CD1c-positive myeloid dendritic cell (primary cell): ENCODE data around the gene LYPD4.

Experiments
- DNase-seq: peaks from one replicate; pipeline ENCODE4 v3.0.0-alpha.2; 2016; ENCODE audit errors: extremely low spot score

Gene LYPD4

DNA sequence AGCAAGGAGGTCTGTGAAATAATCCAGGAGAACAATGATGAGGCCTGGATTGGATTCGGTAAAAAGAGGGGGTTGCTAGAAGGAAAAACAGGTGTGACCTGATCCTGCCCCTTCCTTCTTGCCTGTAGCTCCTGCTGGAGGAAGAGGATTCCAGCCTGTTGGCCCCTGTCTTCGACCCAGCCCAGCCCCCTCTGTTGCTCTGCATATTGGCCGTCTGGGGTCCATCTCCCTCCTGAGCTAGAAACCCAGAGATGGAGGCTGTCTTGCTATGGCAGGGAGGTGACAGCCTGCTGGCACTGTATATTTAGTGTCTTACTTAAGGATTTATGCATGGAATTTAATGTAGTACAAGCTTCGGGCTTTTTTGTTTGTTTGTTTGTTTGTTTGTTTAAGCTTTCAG lies 7.0 kb upstream of the LYPD4 start:
- no peak for DNase-seq

DNA sequence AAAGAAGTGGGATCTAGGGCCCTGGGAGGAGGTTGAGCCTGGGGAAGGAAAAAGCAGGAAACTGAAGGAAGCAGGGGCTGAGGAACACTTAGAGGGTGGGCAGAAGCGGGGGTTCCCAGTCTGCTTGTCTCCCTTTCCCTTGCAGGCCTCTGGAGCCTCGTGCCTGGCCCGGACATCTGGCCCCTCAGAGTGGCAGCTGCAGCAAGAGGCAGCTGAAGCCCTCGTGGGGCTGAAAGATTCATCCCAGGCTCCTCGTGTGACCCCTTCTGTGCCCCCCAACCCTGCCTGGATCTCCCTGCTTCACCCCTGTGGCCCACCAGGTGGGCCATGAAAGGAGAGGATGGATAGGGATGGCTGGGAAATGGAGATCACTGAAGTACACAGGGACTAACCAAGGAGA lies 5.9 kb upstream of the LYPD4 start:
- DNase-seq, result no peak

DNA sequence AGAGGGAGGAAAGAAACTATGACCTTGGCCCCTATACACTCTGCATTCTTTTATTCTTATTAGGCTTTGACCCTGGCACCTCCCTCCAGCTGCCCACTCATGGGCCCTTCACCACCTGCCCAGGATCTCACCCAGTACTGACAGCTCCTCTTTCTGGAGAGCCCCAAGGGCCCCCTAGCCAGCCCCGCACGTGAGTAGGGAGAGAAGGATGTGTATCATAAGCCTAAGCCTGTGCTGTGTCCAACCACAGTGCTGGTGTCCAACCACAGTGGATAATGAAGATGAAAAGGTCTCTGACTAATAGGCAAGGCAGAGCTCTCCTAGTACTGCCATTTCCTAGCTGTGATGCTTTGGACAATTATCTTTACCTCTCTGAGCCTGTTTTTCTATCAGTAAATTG lies 4.6 kb upstream of the LYPD4 start:
- DNase-seq, result no peak

DNA sequence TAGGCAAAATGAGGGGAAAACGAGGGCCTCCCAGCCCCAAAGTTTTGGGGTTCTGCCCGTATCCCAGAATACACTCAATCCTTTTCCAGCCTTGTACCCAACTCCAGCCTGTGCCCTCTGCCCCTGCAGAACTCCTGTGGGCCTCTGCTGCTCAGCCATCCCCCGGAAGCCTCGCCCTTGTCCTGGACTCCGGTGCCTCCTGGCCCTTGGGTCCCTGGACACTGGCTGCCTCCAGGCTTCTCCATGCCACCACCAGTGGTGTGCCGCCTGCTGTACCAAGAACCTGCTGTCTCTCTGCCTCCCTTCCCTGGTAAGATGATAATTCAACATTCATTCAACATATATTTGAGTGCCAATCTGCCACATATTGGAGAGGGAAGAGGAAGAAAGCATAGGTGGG lies 4.2 kb upstream of the LYPD4 start:
- no peak for DNase-seq

DNA sequence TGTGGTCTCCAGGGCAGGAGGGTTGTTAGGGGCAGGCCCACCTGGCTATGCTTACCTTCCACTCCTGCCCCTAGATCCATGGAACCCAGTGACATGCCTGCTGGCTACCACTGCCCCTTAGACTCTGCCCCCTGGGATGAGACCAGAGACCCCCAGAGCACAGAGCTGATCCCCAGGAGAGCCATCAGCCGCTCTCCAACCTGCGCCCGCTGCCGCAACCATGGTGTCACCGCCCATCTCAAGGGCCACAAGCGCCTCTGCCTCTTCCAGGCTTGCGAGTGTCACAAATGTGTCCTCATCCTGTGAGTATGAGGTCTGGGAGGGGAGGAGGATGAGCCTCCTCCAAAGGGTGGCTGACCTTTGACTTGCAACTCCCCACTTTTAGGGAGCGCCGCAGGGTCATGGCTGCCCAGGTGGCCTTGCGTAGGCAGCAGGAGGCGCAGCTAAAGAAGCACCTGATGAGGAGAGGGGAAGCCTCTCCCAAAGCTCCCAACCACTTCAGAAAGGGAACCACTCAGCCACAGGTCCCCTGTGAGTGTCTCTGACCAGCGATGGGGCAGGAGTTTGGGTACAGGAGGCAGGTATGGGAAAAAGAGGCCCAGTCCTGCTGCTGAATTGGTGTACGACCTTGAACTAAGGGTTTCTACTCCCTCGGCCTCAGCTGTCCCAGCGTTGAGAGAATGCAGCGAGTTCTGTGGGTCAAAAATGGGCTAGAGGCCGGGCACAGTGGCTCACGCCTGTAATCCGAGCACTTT lies 3.0 kb upstream of the LYPD4 start:
- no peak for DNase-seq

DNA sequence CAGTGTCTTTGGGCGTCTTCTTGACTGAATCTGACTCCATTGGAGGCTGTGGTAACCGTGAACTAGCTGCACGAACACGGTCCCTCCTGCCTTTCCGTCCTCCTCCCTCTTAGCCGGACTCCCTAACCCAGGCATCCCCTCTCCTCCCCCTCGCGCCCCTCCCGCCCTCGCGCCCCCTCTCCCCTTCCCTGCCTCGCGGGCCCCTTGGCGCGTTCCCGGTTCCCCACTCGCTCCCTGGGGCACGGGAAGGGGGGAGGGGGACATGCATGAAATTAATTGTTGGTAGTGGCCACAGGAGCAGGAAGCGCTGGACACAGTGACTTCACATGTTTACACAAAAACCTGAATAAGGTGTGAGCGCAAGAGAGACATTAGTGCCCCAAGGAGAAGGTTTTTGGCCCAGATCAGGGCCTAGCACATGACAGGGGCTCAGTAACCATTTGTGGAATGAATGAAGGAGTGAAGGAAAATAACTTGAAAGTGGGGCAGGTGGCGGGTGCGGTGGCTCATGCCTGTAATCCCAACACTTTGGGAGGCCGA lies 638 bp upstream of the LYPD4 start:
- DNase-seq, result no peak

DNA sequence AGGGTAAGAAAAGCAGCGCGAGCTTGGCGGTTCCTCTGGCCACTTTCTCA lies 343 bp upstream of the LYPD4 start, which contains the start of gene DMRTC2:
TSS of gene DMRTC2 (plus strand) at position 42 of the 50 bp plus-strand sequence. CDS start 2,387 bp downstream, outside the sequence.
- DNase-seq, result no peak

DNA sequence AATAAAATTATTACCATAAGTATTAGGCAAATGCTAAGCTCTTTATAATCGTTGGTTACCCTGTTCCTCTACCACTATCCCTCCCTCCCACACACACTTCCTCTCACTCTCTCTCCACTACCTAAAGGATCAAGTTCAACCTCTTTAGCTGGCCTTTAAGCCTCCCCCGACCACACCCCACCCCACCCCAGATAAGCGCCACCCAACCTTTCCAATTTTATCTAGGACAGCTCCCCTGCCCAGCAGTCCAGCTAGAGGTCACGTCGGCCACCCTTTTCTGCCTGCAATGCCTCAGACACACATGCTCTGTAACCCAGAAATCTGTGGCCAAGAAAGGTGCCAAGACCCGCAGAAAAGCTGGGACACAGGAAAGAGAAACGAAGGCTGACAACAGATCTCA lies 1.1 kb downstream of the LYPD4 start:
- DNase-seq, result no peak

DNA sequence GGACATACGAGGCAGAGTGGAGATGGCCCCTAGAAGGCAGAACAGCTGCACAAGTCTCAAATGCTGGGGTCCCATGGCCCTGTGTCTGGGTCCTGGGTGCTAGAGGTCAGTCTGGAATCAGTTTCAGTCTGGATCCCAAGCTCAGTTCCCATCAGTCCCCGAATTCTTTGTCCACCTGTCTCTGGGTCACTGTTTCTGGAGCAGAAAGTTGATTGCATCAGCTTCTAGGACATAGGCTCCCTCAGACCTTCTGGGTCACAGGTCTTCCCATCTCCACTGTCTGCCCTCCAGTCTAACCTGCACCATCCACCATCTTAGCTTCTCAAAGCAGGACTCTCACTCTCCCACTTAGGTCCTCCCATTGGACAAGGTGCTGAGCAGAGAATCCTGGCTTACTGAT lies 5.3 kb downstream of the LYPD4 start:
- DNase-seq, result no peak

DNA sequence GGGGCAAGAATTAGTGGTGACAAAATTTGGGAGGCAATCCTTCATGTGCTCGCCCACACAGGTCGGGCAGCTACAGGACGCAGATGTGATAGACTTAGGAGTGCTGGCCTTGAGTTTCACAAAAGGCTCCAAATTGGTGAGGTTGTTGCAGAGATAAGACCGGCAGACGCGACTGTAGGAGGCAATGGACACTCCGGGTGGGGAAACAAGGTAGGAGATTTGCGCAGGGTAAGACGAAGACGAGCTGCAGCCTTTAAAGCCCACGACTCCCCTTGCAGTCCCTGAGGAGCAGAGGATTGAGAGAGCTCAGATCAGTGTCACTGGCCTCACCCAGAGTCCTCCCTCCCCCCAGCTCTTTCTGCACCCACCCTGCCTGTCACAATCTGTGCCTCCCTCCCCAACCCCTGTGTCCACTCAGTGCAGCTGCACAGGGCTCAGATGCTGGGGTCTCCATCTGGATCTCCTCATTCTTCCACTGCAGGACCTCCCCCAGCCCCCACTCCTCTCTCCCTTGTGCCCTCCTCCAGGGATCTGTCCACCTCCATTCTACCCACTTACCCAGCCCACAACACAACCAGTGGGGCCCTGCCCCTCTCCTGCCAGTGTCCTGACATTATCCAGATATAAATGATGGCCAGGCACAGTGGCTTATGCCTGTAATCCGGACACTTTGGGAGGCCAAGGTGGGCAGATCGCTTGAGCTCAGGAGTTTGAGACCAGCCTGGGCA lies 6.3 kb downstream of the LYPD4 start:
- DNase-seq, result no peak

DNA sequence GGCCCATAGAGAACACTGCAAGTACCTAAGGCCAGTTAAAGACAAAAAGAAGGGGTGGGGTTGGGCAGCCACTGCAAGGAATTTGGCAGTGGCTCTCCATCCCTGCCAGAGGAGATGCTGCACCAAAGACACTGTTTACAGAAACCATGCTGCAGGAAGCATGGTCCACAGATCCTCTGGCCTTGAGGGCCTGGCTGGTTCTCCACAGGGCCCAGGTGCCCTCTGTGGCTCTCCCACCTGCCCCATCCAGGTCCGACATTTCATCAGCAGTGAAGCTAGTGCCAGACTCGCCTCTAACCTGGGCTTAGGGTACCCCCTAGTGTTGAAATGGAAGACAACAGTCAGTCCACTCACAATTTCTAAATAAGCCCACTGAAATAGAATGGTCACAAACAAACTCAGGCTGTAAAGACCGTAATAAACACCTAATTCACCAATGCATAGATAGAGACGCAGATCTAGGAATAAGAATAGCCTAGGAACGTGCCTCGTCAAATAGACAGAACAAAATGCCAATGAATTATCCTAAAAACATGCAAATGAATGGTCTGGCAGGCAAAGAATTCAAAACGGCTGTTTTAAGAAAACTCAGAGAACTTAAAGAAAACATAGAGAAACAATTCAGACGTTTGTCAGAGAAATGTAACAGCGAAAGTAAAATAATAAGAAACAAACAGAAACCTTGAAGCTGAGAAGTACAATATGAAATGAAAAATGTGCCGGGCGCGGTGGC lies 23.3 kb downstream of the LYPD4 start:
- peak; percentile 79 for DNase-seq

DNA sequence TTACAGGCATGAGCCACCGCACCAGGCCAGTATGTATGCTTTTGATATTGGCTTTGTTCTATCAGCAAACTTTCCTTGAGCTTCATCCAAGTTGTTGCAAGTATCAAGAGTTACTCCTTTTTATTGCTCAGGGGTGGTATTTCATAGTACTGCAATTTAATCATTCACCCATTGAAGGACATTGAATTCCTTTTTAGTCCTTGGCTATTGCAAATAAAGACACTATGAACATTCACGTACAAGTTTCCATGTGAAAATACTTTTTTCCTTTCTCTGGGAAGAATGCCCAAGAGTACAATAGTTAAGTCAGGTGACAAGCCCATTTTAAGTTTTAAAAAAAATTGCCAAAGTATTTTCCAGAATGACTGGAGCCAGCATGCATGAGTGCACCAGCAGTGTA lies 27.7 kb downstream of the LYPD4 start:
- DNase-seq, result no peak

DNA sequence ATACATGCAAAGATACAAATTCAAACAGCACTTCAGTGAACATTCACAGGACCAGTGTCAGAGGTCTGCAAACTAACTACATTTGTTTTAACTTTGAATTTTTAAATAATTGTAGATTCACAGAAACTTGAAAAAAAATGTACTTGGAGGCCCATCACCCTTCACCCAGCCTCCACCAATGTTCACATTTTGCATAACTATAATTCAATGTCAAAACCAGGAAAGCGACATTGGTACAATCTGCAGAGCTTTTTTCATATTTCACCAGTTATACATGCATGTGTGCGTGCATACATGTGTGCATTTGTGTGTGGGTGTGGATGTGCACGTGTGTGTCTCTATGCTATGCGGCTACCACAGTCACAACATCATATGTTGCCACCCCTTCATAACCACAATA lies 29.2 kb downstream of the LYPD4 start:
- no peak for DNase-seq

DNA sequence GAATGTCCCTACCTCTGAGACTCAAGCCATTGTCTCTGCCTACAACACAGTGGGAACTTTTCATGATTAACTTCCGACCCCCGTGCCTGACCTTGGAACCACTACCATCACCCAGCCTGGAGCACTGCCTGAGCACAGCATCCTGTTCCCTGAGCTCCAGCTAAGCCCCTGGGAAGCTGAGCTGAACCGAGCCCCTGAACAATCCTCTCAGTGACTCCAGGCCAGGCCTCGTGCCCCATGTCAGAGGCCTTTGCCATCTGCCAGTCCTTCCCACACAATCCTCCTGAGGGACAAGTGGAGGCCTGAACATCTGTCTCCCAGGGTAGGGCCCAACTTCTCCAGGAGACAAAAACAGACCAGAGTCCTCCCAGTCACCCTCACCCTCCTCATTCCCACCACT lies 30.6 kb downstream of the LYPD4 start:
- DNase-seq, result no peak

DNA sequence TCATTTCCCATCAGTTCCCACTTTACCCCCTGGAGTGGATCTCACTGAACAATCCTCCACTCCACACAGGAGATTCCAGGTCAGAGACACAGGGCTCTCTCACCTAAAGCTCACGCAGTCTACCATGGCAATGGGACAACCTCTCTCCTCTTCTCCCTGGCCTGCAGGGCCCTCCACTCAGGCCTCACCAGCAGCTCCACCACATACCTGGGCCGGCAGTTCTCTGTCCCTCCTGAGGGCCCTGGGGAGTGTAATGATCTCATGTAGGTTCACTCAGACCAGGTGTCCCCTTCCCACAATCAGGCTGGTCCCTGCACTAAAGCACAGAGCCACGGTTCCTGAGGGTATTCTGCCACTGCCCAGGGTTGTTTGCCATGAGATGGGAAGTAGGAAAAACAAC lies 32.5 kb downstream of the LYPD4 start:
- no peak for DNase-seq

DNA sequence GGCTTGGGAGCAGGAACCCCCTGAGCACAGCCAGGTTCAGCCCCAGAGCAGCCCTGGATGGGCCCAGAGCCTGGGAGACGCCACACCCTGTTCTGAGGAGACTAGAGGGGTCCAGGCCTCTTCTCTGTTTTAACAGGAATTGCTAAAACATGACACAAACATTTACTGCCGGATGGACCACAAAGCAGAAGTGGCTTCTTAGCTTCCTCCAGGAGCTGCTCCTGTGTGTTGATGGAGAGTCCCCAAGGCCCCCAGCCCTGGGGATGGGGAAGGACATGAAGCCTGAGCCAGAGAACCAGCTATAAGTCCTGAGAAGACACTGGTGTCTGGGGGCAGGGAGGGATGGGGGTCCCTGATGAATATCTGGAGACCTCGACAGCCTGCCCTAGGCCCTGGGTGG lies 33.4 kb downstream of the LYPD4 start:
- DNase-seq, result peak; percentile 90

DNA sequence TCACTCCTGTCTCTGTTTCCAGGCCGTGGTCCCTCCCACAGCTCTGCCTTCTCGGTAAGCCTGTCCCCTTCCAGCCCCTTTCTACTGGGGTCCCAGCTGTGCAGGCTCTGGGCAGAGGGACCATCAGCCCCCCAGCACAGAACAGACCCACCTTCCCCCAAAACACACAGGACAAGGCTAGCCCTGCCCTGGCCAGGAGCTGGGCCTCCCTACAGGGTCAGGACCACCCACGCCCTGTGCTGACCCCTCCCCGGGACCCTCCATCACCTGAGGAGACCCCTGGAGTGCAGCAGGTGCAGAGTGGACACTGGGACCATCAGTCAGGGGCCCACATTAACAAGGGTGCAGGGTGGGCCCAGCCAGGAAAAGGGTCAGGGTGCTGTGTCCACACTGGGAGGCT lies 34.2 kb downstream of the LYPD4 start:
- no peak for DNase-seq

DNA sequence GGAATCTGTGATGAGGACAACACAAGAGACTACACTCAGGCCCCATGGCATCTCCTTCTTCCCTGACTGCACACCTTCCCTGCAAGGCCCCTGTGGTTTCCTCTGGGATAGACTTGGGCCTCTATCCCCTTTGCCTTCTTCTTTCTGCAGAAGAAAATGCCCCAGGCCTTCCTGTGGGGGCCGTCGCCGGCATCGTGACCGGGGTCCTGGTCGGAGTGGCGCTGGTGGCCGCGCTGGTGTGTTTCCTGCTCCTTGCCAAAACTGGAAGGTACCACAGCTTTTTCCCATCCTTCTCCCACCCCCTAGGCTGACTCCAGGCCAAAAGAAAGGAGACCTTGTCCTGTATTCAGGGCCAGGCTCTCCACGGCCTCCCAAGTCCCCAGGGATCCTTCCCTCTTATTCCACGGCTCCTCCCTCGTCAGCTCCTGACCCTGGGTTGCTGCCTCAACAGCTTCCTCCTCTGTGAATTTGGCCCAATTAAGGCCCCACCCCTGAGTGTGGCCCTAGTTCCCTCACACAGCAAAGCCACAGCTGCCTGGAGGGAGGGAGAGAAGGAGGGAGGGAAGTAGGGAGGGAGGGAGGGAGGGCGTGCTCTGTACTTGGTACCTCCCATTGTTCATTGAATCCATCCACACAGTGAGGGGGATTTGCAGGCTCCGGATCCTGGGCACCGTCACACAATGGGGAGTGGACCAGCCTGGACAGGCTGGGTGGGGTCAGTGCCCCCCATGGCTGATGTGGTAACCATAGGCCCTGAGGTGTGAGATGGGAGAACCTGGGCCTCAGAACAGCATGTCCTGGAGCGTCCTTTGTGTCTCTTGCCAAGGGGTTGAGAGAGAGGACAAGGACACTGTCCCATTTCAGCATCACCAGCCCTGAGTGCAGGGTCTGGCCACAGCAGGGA lies 35.6 kb downstream of the LYPD4 start:
- peak; percentile 55 for DNase-seq

DNA sequence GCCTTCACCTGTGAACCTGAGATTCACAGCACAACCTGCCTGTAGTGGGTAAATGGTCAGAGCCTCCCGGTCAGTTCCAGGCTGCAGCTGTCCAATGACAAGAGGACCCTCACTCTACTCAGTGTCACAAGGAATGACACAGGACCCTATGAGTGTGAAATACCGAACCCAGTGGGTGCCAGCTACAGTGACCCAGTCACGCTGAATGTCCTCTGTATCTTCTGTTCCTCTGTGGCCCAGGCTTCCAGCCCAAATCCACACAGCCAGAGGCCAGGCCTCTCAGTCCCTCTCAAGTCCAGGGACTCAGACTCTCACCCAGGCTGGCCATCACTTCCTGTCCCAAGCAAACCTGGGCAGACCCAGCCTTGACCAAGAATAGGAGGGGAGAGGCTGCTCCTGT lies 37.3 kb downstream of the LYPD4 start:
- DNase-seq, result no peak

DNA sequence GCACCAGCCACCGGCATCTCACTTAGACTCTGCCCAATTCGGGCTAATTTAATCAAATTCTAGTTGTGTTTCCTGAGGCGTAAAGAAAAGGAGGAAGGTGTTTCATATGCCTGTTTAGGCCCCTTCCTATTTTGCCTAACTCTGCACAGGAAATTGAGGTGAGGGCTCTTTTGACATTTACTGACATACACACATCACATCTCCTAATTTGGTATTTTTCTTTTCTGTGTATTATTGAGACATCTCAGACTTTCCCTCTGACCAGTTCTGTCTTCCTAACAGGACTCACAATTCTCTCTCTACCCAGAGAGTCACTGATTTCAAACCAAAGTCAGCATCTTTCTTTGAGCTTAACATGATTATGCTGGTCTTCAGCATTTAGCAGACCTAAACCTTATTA lies 40.1 kb downstream of the LYPD4 start:
- DNase-seq, result peak; percentile 15

DNA sequence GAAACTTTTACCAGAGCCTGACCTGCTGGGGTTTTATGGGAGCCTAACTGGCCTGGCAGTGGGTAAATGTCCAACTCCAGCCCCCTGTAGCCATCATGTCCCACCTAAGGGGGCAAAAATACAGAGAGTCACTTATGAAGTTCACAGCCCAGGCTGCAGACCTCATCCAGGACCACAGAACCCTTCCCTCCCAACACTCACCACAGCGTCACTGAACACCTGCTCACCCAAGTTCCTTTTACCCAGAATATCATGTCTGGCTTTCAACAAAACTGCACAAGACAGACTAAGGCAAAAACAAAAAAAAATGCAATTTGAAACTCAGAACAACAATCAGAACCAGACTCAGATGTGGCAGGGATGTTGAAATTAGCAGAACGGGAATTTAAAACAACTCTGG lies 41.7 kb downstream of the LYPD4 start:
- DNase-seq, result no peak

DNA sequence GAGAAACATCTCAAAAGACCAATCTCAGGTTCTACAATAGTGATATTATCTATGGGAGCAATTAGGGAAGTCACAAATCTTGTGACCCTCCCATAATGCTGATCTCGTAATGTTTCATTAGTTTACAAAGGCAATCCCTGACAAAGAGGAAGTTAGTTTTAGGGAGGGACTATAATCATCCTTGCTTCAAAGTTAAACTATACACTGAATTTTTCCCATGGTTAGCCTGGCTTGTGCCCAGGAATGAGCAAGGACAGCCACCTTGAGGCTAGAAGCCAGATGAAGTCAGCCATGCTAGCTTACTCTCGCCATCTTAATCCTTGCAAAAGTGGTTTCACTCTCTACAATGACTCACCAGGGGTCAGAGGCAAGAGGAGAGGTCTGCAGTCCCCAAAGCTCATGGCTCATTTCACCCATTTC lies 42.7 kb downstream of the LYPD4 start:
- peak; percentile 89 for DNase-seq
